Ovary (tissue), 9 donors: Measurements from ENCODE around the gene IDI2. TPM values are rescaled to one million over a fixed set of nuclear protein-coding genes. Genes with fewer than 3 reads are reported as not detected.

Experiments
- DNase-seq, 5 donors: peaks; one replicate each; pipeline ENCODE4 v3.0.0-alpha.2; 2019 to 2020
- H3K27ac ChIP-seq, 2 donors: fragments of 200-600 bp; one replicate each; pipeline versions ENCODE4 v1.5.1 to v1.8.0; 2019 to 2022
- H3K27me3 ChIP-seq: fragments of 200-600 bp; one replicate; pipeline ENCODE4 v1.8.0; 2022
- H3K36me3 ChIP-seq: fragments of 200-600 bp; sonication (generic); one replicate; pipeline ENCODE4 v1.5.1; 2019
- H3K4me1 ChIP-seq: one replicate; pipeline ENCODE4 v1.8.1; 2013; ENCODE audit warnings: mild to moderate bottlenecking, moderate library complexity; ENCODE audit not compliant: insufficient read depth
- H3K4me3 ChIP-seq: fragments of 200-600 bp; sonication (generic); one replicate; pipeline ENCODE4 v1.5.1; 2017
- H3K9me3 ChIP-seq, 2 donors: fragments of 200-600 bp in 1 of 2; sonication (generic) in 1 of 2; one replicate each; pipeline versions ENCODE4 v1.5.1 to v1.8.1; 2013 to 2019; ENCODE audit warnings: mild to moderate bottlenecking in 1 of 2, moderate library complexity in 1 of 2
- CTCF ChIP-seq, 3 donors: fragments of 450-650 bp in 2 of 3; fragments of 200-600 bp in 1 of 3; IDR thresholded peaks; one replicate each; pipeline versions ENCODE4 v1.5.1 to v1.8.0; 2016 to 2022; ENCODE audit warnings: antibody characterized with exemption in 3 of 3, mild to moderate bottlenecking in 1 of 3
- EP300 ChIP-seq: sonication (generic); formaldehyde crosslinking; IDR thresholded peaks from one replicate; pipeline ENCODE4 v1.6.1; 2017; ENCODE audit warnings: antibody characterized with exemption
- POLR2A ChIP-seq: fragments of 450-650 bp; IDR thresholded peaks from one replicate; pipeline ENCODE4 v1.6.1; 2017; ENCODE audit warnings: antibody characterized with exemption, mild to moderate bottlenecking, moderate library complexity
- WGBS, 3 donors: extraction: QIAGEN DNeasy Blood & Tissue Kit in 1 of 3; methylation state at CpG; one replicate each; pipeline versions ENCODE4 v1.1.5 to v1.1.7; 2013 to 2017; 5-methylcytosine and 5-hydroxymethylcytosine counted together
- intact Hi-C, 4 donors: fragments of 100-400 bp; cut with DNase I; formaldehyde crosslinking; loops; one replicate each; pipeline versions ENCODE4 v1.11.0 to v1.15.1; 2022 to 2023
- polyA plus RNA-seq, 2 donors: library from polyadenylated mRNA; stranded (reverse); fragments of 200-250 nt in 1 of 2; fragments of 350-450 nt in 1 of 2; fragmentation: Illumina TruSeq in 1 of 2; extraction: RNeasy Lipid Tissue Mini Kit (QIAGEN cat#74804) in 1 of 2; gene quantifications; one replicate each; pipeline ENCODE4 v1.2.3, GENCODE V29; 2013 to 2014
- total RNA-seq, 7 donors: library from RNA; depleted of rRNA in 2 of 7; stranded (reverse); fragments of >200 nt in 2 of 7; fragmentation: NEBNext Ultra II Directional in 3 of 7; extraction: Animal tissue kit (Norgen Biotek cat#: 25700) in 3 of 7; gene quantifications; one replicate each; pipeline versions ENCODE4 v1.1.0 to v1.2.4, GENCODE V29; 2016 to 2023
- donor health status: DM: no; HTN: no; CAD: no; lungs with moderate emphysema.
- donor health status: DM: no; HTN: no; CAD: no.
- donor health status: Bipolar disorder and iron deficiency.
- donor health status: DM: yes; HTN: yes; CAD: no.
- donor health status: DM: no; HTN: no; CAD: no.
- donor health status: DM: yes; HTN: yes; CAD: no.

The IDI2 gene
- total and polyA plus RNA-seq, 9 donors, result not detected

DNA sequence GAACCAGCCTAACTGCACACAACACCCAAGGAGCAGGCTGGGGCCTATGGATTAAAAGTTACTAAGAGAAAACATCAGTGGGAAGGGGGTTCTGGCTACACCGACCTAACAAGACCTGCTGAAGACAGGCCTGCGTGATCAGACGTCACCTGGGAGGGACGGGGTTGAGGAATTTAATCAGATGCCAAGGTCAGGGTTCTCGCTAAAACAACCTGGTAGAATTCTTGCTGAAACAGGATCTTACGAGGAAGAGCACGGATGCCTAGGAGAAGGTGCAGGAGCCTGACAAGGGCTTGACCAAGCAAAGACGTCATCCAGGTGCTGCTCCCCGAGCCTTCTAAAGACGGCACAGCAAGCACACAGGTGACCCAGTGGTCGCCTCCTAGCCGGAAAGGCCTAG, 1.6 kb downstream of the IDI2 start:
- no peaks in the 10 kb centered on the region for H3K9me3 ChIP-seq
- DNase-seq, result no peak
- TF ChIP-seq POLR2A (no peak), EP300 (no peak), CTCF (IDR thresholded peaks at IDR 0.05) (no peak)
- 81 to 90% (median 83%) methylated on average over 12 of the region's 12 CpGs for WGBS, 3 donors
- no peak overlapping the region for H3K27ac ChIP-seq
- H3K4me3 ChIP-seq, result no peak overlapping the region
- no peaks in the 10 kb centered on the region for H3K36me3 ChIP-seq
- H3K4me1 ChIP-seq, result no peaks in the 10 kb centered on the region
- intact Hi-C loops, result no loop called here
- H3K27me3 ChIP-seq, result no peaks in the 10 kb centered on the region

GRCh38 chr10:1022413-1022812, 3.2 kb downstream of the IDI2 start:
- H3K4me1 ChIP-seq, result no peaks in the 10 kb centered on the region
- no peak overlapping the region for H3K27ac ChIP-seq
- H3K27me3 ChIP-seq, result no peaks in the 10 kb centered on the region
- no peak for DNase-seq
- H3K4me3 ChIP-seq, result no peak overlapping the region
- no peaks in the 10 kb centered on the region for H3K9me3 ChIP-seq
- no peak for TF ChIP-seq EP300
- no peak for TF ChIP-seq CTCF (IDR thresholded peaks at IDR 0.05)
- TF ChIP-seq POLR2A, result no peak
- no peaks in the 10 kb centered on the region for H3K36me3 ChIP-seq
- 74 to 87% (median 84%) methylated on average over 12 of the region's 12 CpGs for WGBS, 3 donors
- intact Hi-C loops, result no loop called here

- Histone ChIP-seq H3K27ac (no peak overlapping the region), H3K9me3 (no peaks in the 10 kb centered on the region), H3K36me3 (no peaks in the 10 kb centered on the region), H3K4me3 (no peak overlapping the region), H3K4me1 (no peaks in the 10 kb centered on the region), H3K27me3 (no peaks in the 10 kb centered on the region)
- DNase-seq, result no peak
- WGBS, 3 donors, result 90 to 96% (median 93%) methylated on average over 9 of the region's 9 CpGs
- TF ChIP-seq EP300 (no peak), CTCF (IDR thresholded peaks at IDR 0.05) (no peak), POLR2A (no peak)
- intact Hi-C loops, result no loop called here
Measured at GRCh38 chr10:1020958-1021357, 4.7 kb downstream of the IDI2 start.

DNA sequence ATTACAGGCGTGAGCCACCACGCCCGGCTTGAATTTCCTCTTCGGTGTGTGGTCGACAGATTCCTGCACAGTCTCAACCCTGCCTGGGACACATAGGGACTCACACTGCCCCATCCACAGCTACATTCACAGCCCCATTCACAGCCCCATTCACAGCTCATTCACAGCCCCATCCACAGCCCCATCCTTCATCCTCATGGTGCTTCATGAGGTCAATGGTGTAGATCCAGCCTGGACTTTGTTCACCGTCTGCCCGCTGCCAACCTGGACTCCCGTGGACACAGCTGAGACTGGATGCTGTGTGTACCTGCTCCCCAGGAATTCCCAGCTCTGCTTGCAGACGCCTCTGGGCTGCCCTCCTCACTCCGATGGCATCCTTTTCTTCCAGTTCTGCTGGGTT, 5.2 kb downstream of the IDI2 start:
- WGBS, 3 donors, result 89 to 96% (median 91%) methylated on average over 10 of the region's 10 CpGs
- TF ChIP-seq CTCF (IDR thresholded peaks at IDR 0.05) (no peak), EP300 (no peak), POLR2A (no peak)
- Histone ChIP-seq H3K4me3 (no peak overlapping the region), H3K4me1 (no peaks in the 10 kb centered on the region), H3K27ac (no peak overlapping the region), H3K36me3 (no peaks in the 10 kb centered on the region), H3K27me3 (no peaks in the 10 kb centered on the region), H3K9me3 (no peaks in the 10 kb centered on the region)
- DNase-seq, result no peak
- intact Hi-C loops, result no loop called here

GRCh38 chr10:1019362-1019761, 6.3 kb downstream of the IDI2 start:
- no peaks in the 10 kb centered on the region for H3K27me3 ChIP-seq
- DNase-seq, result no peak
- WGBS, 3 donors, result 89 to 92% (median 91%) methylated on average over 10 of the region's 10 CpGs
- H3K4me3 ChIP-seq, result no peak overlapping the region
- TF ChIP-seq EP300 (no peak), POLR2A (no peak), CTCF (IDR thresholded peaks at IDR 0.05) (no peak)
- no peaks in the 10 kb centered on the region for H3K4me1 ChIP-seq
- intact Hi-C loops, result no loop called here
- H3K27ac ChIP-seq, result no peak overlapping the region
- no peaks in the 10 kb centered on the region for H3K9me3 ChIP-seq
- H3K36me3 ChIP-seq, result no peaks in the 10 kb centered on the region
